ENCODE data around the gene NMBR.
"Not testable (repeated sequence)": the region's sequence is repeated elsewhere in the genome, so short reads cannot be mapped to it uniquely, and the experiment has no call there.

Gene NMBR

DNA sequence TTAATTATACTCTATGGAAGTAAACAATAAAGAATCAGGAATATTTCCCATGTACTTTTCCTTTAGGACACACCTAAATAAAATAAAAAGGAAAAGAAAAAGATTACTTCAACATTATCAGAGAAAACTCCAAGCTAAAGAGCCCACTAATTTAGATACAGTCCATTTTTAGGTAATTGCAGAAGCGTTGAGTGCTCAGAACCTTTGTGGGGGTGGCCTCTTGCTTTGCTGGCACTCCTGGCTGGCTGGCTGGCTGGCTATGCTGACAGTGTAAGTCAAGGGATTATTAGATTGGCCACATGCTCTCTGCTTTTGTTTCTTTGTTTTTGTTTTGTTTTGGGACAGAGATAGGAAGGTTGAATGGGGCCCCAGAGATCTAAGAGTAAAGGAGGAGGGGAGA, 14.3 kb downstream of the NMBR start, which contains the start of gene GJE1:
Gene GJE1, plus strand, starts transcription at position 301 of the 400 bp plus-strand sequence. CDS start 234 bp downstream, outside the sequence.
- DNase-seq (ENCODE audit: extremely low read depth, low read depth) = no peak
- TF ChIP-seq, protein P1, sequence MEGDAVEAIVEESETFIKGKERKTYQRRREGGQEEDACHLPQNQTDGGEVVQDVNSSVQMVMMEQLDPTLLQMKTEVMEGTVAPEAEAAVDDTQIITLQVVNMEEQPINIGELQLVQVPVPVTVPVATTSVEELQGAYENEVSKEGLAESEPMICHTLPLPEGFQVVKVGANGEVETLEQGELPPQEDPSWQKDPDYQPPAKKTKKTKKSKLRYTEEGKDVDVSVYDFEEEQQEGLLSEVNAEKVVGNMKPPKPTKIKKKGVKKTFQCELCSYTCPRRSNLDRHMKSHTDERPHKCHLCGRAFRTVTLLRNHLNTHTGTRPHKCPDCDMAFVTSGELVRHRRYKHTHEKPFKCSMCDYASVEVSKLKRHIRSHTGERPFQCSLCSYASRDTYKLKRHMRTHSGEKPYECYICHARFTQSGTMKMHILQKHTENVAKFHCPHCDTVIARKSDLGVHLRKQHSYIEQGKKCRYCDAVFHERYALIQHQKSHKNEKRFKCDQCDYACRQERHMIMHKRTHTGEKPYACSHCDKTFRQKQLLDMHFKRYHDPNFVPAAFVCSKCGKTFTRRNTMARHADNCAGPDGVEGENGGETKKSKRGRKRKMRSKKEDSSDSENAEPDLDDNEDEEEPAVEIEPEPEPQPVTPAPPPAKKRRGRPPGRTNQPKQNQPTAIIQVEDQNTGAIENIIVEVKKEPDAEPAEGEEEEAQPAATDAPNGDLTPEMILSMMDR (IDR thresholded peaks at IDR 0.05; ENCODE audit: low read depth, low read length, missing control alignments) = no peak
- H3K4me3 ChIP-seq (replicated peaks; ENCODE audit: low read depth, low read length) = no peak within 1 kb of the TSS

DNA sequence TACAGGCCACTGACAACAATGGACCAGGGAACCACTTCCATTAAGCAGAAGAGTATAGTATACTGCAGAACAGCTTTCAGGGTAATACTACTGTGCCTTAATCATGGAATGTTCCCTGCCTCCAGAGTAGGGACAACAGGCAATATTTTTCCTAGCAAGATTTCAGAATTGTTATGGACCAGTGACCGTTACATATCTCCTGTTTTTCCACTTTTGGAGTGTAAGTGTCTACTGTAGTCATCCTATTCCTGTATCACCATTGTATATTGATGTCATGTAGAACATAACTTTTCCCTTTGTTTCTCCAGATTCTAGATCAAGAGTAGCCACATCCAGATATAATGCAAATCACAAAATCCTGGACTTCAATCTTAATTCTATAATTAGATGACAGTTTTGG, 16.1 kb downstream of the NMBR start:
- TF ChIP-seq, protein P1 (IDR thresholded peaks at IDR 0.05; ENCODE audit: low read depth, low read length, missing control alignments) = no peak
- DNase-seq (ENCODE audit: extremely low read depth, low read depth) = no peak
- H3K4me3 ChIP-seq (replicated peaks; ENCODE audit: low read depth, low read length) = no peak overlapping the region

DNA sequence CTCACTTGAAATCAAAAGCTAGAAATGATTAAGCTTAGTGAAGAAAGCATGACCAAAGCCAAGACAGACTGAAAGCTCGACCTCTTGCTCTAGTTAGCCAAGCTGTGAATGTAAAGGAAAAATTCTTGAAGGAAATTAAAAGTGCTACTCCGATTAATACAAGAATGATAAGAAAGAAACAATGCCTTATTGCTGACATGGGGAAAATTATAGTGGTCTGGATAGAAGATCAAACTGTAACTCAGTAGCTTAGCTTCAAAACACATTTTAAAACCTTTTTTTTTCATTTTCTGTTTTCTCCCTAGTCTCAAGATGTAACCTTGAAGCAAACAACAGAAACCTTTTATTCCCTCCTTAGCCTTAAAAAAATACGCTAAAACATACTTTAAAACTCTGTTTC, 25.6 kb downstream of the NMBR start:
- no peak overlapping the region for H3K4me3 ChIP-seq (replicated peaks; ENCODE audit: low read depth, low read length)
- no peak for DNase-seq (ENCODE audit: extremely low read depth, low read depth)
- TF ChIP-seq, protein P1 (IDR thresholded peaks at IDR 0.05; ENCODE audit: low read depth, low read length, missing control alignments) = no peak

DNA sequence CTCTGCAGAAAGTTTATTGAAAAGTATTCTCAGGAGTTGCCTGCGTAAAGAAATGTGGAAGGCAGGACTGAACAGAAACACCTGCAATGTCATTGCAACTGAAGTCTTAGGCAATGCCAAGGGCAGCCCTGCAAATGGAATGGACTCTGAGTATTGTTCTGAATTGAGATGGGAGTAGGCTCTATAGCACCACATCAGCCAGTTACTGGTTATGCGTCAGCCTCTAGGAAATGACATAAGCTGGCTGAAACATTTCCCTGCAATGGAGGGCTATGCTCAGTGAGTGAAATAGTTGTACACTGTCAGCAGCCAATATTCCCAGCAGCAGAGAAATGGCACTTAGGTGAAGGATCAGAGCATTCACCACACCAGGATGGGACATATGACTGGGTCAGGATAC, 28.0 kb downstream of the NMBR start:
- TF ChIP-seq, protein P1 (IDR thresholded peaks at IDR 0.05; ENCODE audit: low read depth, low read length, missing control alignments) = no peak
- DNase-seq (ENCODE audit: extremely low read depth, low read depth) = no peak

DNA sequence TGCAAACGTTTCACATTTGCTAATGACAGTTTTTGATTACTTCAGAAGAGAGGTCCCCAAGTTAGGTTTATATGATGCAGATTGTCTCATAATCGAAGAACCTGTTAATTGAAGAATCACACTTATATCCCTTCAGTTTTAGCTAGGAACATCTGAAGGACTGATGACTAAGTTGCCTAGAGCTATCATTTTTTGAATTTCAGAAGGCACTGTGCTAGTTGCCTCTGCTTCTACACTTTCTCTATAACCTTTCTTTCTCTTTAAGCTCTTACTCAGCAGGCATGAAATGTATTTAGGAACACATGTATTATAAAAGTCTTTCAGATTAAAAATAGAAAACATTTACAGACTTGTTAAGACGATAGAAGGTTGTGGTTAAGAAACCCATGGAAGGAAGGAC, 28.6 kb downstream of the NMBR start:
- TF ChIP-seq, protein P1 (IDR thresholded peaks at IDR 0.05; ENCODE audit: low read depth, low read length, missing control alignments) = no peak
- H3K4me3 ChIP-seq (replicated peaks; ENCODE audit: low read depth, low read length) = no peak overlapping the region
- DNase-seq (ENCODE audit: extremely low read depth, low read depth) = no peak

More for the DNA sequence above, 28.0 kb downstream of the NMBR start:
- no peak overlapping the region for H3K4me3 ChIP-seq (replicated peaks; ENCODE audit: low read depth, low read length)

DNA sequence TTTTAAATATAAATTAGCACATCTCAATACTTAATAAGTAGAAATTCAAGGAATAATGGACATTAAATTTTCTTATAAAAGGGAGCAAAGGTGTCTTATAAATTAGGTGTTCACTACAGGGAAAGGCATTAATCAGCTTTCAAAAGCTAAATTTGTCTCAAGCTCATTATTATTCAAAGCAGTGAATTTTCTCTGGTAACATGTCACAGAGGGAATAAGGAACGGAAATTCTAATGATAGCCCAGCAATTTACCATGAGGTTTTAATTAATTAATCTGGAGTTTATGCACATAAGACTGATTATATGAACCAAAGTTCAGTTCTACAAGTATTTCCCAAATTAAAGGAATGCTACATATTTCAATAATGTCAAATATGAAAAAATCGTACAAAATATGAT, 29.6 kb downstream of the NMBR start:
- no peak for DNase-seq (ENCODE audit: extremely low read depth, low read depth)
- H3K4me3 ChIP-seq (replicated peaks; ENCODE audit: low read depth, low read length) = no peak overlapping the region
- TF ChIP-seq, protein P1 (IDR thresholded peaks at IDR 0.05; ENCODE audit: low read depth, low read length, missing control alignments) = no peak

DNA sequence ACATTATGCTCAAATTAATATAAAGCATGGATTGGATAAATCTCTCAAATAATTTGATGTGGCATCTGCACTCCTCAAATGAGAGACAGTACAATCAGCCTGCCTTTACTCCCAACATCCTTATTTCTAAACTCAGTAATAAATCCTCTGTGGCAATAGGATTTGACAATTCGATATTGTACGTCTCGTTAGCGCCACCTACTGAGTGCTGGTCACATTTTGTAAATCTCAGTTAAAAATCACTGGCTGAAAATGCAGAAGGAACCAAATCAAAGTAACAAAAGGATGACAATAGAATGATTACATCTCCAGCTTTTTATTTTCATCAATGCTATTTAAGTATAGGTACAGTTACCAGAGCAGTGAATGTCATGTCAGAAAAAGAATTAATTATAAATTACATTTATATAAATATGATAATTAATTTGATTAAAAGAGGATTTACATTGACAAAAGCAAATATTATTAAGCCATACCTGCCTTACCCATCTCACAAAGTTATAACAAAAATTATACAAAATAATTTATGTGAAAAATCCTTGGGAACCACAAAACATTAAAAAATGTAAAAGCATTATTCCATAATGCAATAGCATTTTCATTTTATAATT, 34.4 kb downstream of the NMBR start:
- DNase-seq (ENCODE audit: extremely low read depth, low read depth) = peak; percentile 61
- no peak overlapping the region for H3K4me3 ChIP-seq (replicated peaks; ENCODE audit: low read depth, low read length)
- TF ChIP-seq, protein P1 (IDR thresholded peaks at IDR 0.05; ENCODE audit: low read depth, low read length, missing control alignments) = peak; percentile 64

DNA sequence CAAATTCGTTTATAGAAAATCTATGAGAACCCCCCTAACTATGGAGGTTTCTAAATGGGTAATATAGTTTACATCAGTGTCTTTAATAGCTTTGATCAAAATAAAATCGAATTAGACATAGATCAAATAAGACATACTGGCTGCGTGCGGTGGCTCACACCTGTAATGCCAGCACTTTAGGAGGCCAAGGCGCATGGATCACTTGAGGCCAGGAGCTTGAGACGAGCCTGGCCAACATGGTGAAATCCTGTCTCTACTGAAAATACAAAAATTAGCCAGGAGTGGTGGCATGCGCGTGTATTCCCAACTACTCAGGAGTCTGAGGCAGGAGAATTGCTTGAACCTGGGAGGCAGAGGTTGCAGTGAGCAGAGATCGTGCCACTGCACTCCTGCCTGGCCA, 36.1 kb downstream of the NMBR start:
- not testable (repeated sequence) for H3K4me3 ChIP-seq (replicated peaks; ENCODE audit: low read depth, low read length); DNase-seq (ENCODE audit: extremely low read depth, low read depth)

DNA sequence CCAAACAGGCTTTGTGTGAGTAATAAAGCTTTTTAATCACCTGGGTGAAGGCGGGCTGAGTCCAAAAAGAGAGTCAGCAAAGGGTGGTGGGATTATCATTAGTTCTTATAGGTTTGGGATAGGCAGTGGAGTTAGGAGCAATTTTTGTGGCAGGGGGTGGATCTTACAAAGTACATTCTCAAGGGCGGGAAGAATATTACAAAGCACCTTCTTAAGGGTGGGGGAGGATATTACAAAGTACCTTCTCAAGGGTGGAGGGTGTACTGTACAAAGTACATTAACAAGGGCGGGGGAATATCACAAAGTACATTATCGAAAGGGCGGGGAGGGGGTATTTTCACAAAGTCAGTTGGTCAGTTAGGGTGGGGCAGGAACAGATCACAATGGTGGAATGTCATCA, 42.1 kb downstream of the NMBR start:
- H3K4me3 ChIP-seq (replicated peaks; ENCODE audit: low read depth, low read length); DNase-seq (ENCODE audit: extremely low read depth, low read depth): not testable (repeated sequence)

All from HFF-Myc (cell line).